ENCODE measurements around the gene BSPRY.

BSPRY gene

GRCh38 chr9:113316030-113316429, 33.3 kb upstream of the BSPRY start:
- H3K9ac ChIP-seq (ENCODE audit: low read depth, low read length), result no peak overlapping the region
- H3K27me3 ChIP-seq (ENCODE audit: control insufficient read depth, insufficient read depth, low read length), result no peaks in the 10 kb centered on the region
- H3K4me1 ChIP-seq (ENCODE audit: control insufficient read depth, insufficient read depth, low read length), result no peaks in the 10 kb centered on the region
- H3K36me3 ChIP-seq (ENCODE audit: control insufficient read depth, insufficient read depth, low read length), result no peaks in the 10 kb centered on the region
- no peaks in the 10 kb centered on the region for H3K9me3 ChIP-seq (ENCODE audit: control insufficient read depth, insufficient read depth, low read length)
- no peak overlapping the region for H3K4me3 ChIP-seq (ENCODE audit: low read depth, low read length)

DNA sequence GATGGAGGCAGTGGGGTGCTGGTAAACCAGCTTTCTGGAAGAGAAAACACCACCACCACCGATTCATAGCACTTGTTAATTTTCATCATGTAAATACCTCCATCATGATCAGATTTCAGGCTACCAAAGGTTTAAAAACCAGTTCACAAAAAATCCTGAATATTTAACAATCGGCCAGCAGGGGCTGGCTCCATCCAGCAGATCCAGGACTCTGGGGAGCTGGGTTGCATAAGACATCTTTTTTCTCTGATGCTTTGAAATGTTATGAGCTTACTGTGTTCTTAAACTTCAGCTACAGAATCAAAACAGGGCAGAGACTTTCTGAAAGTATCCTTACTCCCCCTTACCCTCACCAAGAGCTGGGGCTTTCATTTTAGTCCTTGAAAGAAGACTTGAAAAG, 31.6 kb upstream of the BSPRY start:
- Histone ChIP-seq H3K9ac (ENCODE audit: low read depth, low read length) (no peak overlapping the region), H3K4me3 (ENCODE audit: low read depth, low read length) (no peak overlapping the region), H3K27me3 (ENCODE audit: control insufficient read depth, insufficient read depth, low read length) (no peaks in the 10 kb centered on the region), H3K9me3 (ENCODE audit: control insufficient read depth, insufficient read depth, low read length) (no peaks in the 10 kb centered on the region), H3K4me1 (ENCODE audit: control insufficient read depth, insufficient read depth, low read length) (no peaks in the 10 kb centered on the region), H3K36me3 (ENCODE audit: control insufficient read depth, insufficient read depth, low read length) (no peaks in the 10 kb centered on the region)

- Histone ChIP-seq H3K27me3 (ENCODE audit: control insufficient read depth, insufficient read depth, low read length) (no peaks in the 10 kb centered on the region), H3K9me3 (ENCODE audit: control insufficient read depth, insufficient read depth, low read length) (no peaks in the 10 kb centered on the region), H3K4me1 (ENCODE audit: control insufficient read depth, insufficient read depth, low read length) (no peaks in the 10 kb centered on the region), H3K4me3 (ENCODE audit: low read depth, low read length) (no peak overlapping the region), H3K9ac (ENCODE audit: low read depth, low read length) (no peak overlapping the region), H3K36me3 (ENCODE audit: control insufficient read depth, insufficient read depth, low read length) (no peaks in the 10 kb centered on the region)
Measured at GRCh38 chr9:113319054-113319453, 30.3 kb upstream of the BSPRY start.

DNA sequence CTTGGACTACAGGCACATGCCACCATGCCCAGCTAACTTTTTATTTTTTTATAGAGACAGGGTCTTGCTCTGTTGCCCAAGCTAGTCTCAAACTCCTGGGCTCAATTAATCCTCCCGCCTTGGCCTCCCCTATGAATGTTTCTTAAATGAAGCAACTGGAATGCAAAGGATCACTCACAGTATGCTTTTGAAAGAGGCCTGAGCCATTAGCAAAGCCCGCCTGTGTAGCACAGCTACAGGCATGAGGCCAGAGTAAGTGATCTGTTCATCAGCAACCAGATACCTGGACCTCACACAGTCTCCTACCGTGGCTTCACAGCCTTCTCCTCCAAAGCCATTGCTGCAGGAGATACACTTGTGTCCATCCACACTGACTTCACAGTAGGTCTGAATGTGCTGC, 29.3 kb upstream of the BSPRY start:
- Histone ChIP-seq H3K4me3 (ENCODE audit: low read depth, low read length) (no peak overlapping the region), H3K4me1 (ENCODE audit: control insufficient read depth, insufficient read depth, low read length) (no peaks in the 10 kb centered on the region), H3K36me3 (ENCODE audit: control insufficient read depth, insufficient read depth, low read length) (no peaks in the 10 kb centered on the region), H3K9ac (ENCODE audit: low read depth, low read length) (no peak overlapping the region), H3K9me3 (ENCODE audit: control insufficient read depth, insufficient read depth, low read length) (no peaks in the 10 kb centered on the region), H3K27me3 (ENCODE audit: control insufficient read depth, insufficient read depth, low read length) (no peaks in the 10 kb centered on the region)

GRCh38 chr9:113322671-113323070, 26.7 kb upstream of the BSPRY start:
- H3K36me3 ChIP-seq (ENCODE audit: control insufficient read depth, insufficient read depth, low read length), result no peaks in the 10 kb centered on the region
- no peaks in the 10 kb centered on the region for H3K9me3 ChIP-seq (ENCODE audit: control insufficient read depth, insufficient read depth, low read length)
- no peaks in the 10 kb centered on the region for H3K27me3 ChIP-seq (ENCODE audit: control insufficient read depth, insufficient read depth, low read length)
- no peak overlapping the region for H3K9ac ChIP-seq (ENCODE audit: low read depth, low read length)
- H3K4me1 ChIP-seq (ENCODE audit: control insufficient read depth, insufficient read depth, low read length), result no peaks in the 10 kb centered on the region
- no peak overlapping the region for H3K4me3 ChIP-seq (ENCODE audit: low read depth, low read length)

DNA sequence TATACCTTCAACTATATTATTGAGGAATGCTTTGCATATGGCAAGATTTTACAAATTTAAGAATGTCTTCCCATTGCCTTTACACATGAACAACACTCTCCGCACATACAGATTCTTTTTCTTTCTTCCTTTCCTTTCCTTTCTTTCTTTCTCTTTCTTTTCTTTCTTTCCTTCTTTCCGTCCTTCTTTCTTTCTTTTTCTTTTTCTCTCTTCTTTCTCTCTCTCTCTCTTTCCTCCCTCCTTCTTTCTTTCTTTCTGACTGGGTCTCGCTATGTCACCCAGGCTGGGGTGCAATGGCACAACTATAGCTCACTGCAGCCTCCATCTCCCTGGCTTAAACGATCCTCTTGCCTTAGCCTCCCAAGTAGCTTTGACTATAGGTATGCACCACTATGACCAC, 23.1 kb upstream of the BSPRY start:
- Histone ChIP-seq H3K4me1 (ENCODE audit: control insufficient read depth, insufficient read depth, low read length) (no peaks in the 10 kb centered on the region), H3K9ac (ENCODE audit: low read depth, low read length) (no peak overlapping the region), H3K9me3 (ENCODE audit: control insufficient read depth, insufficient read depth, low read length) (no peaks in the 10 kb centered on the region), H3K4me3 (ENCODE audit: low read depth, low read length) (no peak overlapping the region), H3K36me3 (ENCODE audit: control insufficient read depth, insufficient read depth, low read length) (no peaks in the 10 kb centered on the region), H3K27me3 (ENCODE audit: control insufficient read depth, insufficient read depth, low read length) (no peaks in the 10 kb centered on the region)

- Histone ChIP-seq H3K27me3 (ENCODE audit: control insufficient read depth, insufficient read depth, low read length) (no peaks in the 10 kb centered on the region), H3K4me1 (ENCODE audit: control insufficient read depth, insufficient read depth, low read length) (no peaks in the 10 kb centered on the region), H3K9me3 (ENCODE audit: control insufficient read depth, insufficient read depth, low read length) (no peaks in the 10 kb centered on the region), H3K36me3 (ENCODE audit: control insufficient read depth, insufficient read depth, low read length) (no peaks in the 10 kb centered on the region), H3K4me3 (ENCODE audit: low read depth, low read length) (no peak overlapping the region), H3K9ac (ENCODE audit: low read depth, low read length) (no peak overlapping the region)
Measured at GRCh38 chr9:113328045-113328782, 21.1 kb upstream of the BSPRY start.

DNA sequence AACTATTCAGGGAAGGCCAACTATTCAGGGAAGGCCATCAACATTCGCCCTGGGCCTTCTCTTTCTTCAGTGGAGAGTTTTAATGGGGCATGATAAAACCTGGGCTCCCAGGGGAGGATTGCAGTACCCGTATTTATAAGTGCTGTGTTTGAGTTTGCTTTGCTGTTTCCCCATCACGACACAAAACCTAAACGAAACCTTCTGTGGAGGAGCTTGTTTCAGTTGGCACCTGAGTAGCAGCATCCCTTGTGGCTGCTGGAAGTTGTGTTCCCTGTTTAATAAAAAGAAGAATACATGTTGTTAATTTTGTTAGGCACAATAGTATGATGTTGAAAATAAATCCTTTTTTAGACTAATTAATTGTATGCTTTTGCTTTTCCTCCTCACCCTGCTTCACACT, 17.6 kb upstream of the BSPRY start:
- peaks cover 2% of the 10 kb centered on the region for H3K27me3 ChIP-seq (ENCODE audit: control insufficient read depth, insufficient read depth, low read length)
- H3K9me3 ChIP-seq (ENCODE audit: control insufficient read depth, insufficient read depth, low read length), result no peaks in the 10 kb centered on the region
- H3K36me3 ChIP-seq (ENCODE audit: control insufficient read depth, insufficient read depth, low read length), result no peaks in the 10 kb centered on the region
- no peak overlapping the region for H3K4me3 ChIP-seq (ENCODE audit: low read depth, low read length)
- H3K9ac ChIP-seq (ENCODE audit: low read depth, low read length), result no peak overlapping the region
- no peaks in the 10 kb centered on the region for H3K4me1 ChIP-seq (ENCODE audit: control insufficient read depth, insufficient read depth, low read length)

- H3K36me3 ChIP-seq (ENCODE audit: control insufficient read depth, insufficient read depth, low read length), result no peaks in the 10 kb centered on the region
- no peak overlapping the region for H3K4me3 ChIP-seq (ENCODE audit: low read depth, low read length)
Measured at GRCh38 chr9:113337714-113338113, 11.6 kb upstream of the BSPRY start.

DNA sequence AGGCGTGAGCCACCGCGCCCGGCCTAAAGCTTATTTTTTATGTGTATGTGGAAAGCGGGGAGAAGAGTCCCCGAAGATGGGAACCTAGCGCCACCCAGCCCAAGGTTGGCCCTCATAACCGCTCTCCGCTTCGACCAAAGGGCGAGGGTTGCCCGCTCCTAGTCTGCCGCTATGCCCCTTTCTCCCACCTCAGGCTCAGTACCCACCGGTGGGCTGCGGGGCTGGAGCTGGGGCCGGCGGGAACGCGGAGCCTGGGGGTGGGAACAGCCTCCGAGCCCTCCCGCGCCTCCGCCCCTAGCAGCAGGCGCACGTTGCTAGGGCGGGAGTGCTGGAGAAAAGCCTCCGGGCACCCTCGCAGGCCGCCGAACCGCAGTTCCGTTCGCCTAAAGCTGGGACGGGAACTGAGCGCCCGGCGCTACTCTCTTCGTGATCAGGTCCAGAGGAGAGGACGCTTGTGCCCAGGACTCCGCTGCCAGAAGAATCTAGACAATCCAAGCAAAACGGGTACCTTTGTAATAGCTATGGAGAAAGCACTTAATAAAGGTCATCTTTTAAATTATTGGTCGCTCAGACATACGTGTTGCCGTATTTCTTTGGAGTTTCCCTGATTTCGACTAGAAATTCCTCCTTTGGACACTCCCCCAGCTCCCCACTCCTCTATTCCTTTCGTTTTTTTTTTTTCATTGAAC, 9.2 kb upstream of the BSPRY start, which contains the start of gene WDR31:
Gene WDR31 (minus strand): TSS at position 265 of the 689 bp plus-strand sequence. CDS start 8,253 bp downstream, outside the sequence.
- no peaks in the 10 kb centered on the region for H3K9me3 ChIP-seq (ENCODE audit: control insufficient read depth, insufficient read depth, low read length)
- H3K36me3 ChIP-seq (ENCODE audit: control insufficient read depth, insufficient read depth, low read length), result no peaks in the 10 kb centered on the region
- H3K27me3 ChIP-seq (ENCODE audit: control insufficient read depth, insufficient read depth, low read length), result peaks cover 26% of the 10 kb centered on the region
- H3K4me1 ChIP-seq (ENCODE audit: control insufficient read depth, insufficient read depth, low read length), result peaks cover 3% of the 10 kb centered on the region
- H3K9ac ChIP-seq (ENCODE audit: low read depth, low read length), result peak within 1 kb of the TSS; percentile 73
- peak within 1 kb of the TSS; percentile 93 for H3K4me3 ChIP-seq (ENCODE audit: low read depth, low read length)

More at GRCh38 chr9:113337714-113338113, 11.6 kb upstream of the BSPRY start:
- no peaks in the 10 kb centered on the region for H3K9me3 ChIP-seq (ENCODE audit: control insufficient read depth, insufficient read depth, low read length)
- peaks cover 3% of the 10 kb centered on the region for H3K4me1 ChIP-seq (ENCODE audit: control insufficient read depth, insufficient read depth, low read length)
- H3K9ac ChIP-seq (ENCODE audit: low read depth, low read length), result no peak overlapping the region
- H3K27me3 ChIP-seq (ENCODE audit: control insufficient read depth, insufficient read depth, low read length), result peaks cover 26% of the 10 kb centered on the region

DNA sequence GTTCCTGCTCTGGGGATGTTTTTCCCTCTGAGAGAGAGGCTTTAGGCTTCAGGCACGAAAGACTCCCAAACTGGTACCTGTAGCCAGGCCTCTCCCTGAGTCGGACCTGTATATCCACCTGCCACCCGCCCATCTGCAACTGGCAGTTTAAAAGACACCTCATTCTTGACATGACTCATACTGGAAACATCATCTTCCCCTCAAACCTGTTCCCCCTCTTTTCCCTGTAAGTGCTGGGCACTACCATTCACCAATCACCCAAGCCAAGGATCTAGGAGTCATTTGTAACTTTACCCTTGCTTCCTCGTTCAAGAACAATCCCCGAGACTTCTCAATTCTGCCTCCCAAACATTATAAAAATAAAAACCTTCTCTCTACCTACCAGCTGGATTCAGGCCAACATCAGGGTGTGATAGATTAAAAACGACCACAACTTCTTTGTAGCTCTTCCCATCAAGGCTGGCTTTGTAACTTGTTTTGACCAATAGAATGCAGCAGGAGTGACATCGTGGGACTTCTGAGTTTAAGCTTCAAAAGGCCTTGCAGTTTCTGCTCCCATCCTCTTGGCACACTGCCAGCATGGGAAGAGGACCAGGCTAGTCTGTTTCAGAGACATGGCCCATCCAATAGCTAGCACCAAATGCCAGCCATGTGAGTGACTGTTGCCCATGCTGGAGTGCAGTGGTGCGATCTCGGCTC, 7.5 kb upstream of the BSPRY start:
- H3K4me3 ChIP-seq (ENCODE audit: low read depth, low read length), result no peak overlapping the region
- peaks cover 28% of the 10 kb centered on the region for H3K27me3 ChIP-seq (ENCODE audit: control insufficient read depth, insufficient read depth, low read length)
- no peaks in the 10 kb centered on the region for H3K9me3 ChIP-seq (ENCODE audit: control insufficient read depth, insufficient read depth, low read length)
- H3K9ac ChIP-seq (ENCODE audit: low read depth, low read length), result no peak overlapping the region
- H3K36me3 ChIP-seq (ENCODE audit: control insufficient read depth, insufficient read depth, low read length), result no peaks in the 10 kb centered on the region
- peaks cover 3% of the 10 kb centered on the region for H3K4me1 ChIP-seq (ENCODE audit: control insufficient read depth, insufficient read depth, low read length)
